ENCODE data around the gene CCDC88B.

- TF ChIP-seq CTCF (conservative IDR thresholded peaks at IDR 0.05 in 1 of 2, IDR thresholded peaks at IDR 0.05 in 1 of 2; ENCODE audit: low read depth in 1 of 2, low read length in 2 of 2) (no peak), EZH2 (IDR thresholded peaks at IDR 0.05; ENCODE audit: low read length, missing control alignments) (no peak)
Observed at GRCh38 chr11:64382047-64382446, 42.0 kb downstream of the CCDC88B start.

All from fibroblast of lung (primary cell).